ENCODE data around the gene DCTN3. TPM values are rescaled to one million over a fixed set of nuclear protein-coding genes. Genes with fewer than 3 reads are reported as not detected.

The DCTN3 gene
- total and polyA plus RNA-seq, 2 donors (not counting 3 experiments of a cell fraction or from before 2014, with no cell fraction given), result 91.0 to 170 TPM

DNA sequence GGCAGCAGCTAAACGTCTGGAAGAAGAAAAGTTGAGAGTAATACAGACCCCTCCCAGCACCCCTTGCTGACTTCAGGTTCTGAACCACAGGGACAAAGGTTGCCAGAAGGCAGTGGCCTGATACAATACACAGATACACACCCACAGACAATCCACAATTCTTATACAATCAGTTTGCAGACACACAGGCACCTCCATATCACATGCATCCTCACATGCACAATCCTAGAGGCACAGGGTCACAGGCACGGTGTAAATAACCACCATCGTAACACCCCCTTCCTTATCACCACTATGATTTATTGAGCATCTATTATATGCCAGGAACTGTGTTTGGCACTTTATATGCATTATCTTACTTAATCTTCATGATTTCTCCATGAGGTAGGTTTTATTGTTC lies 39.0 kb downstream of the DCTN3 start:
- FAIRE-seq, result no peak
- H3K4me1 ChIP-seq (ENCODE audit: control insufficient read depth, extremely low read depth, insufficient read depth, low read length), result no peaks in the 10 kb centered on the region
- BruUV-seq (replicated peaks), result no TSS peak
- H3K27ac ChIP-seq (ENCODE audit: insufficient read depth, low read depth, low read length), result no peak overlapping the region
- H3K79me2 ChIP-seq (ENCODE audit: control insufficient read depth, insufficient read depth, low read length), result no peaks in the 10 kb centered on the region
- no peak overlapping the region for H3K9ac ChIP-seq (replicated peaks; ENCODE audit: extremely low read depth, insufficient read depth, low read length)
- no peaks in the 10 kb centered on the region for H3K9me1 ChIP-seq (replicated peaks; ENCODE audit: control insufficient read depth, extremely low read depth, insufficient read depth, low read length)
- POLR2A ChIA-PET, result no interaction called here
- no peak for DNase-seq (ENCODE audit: low read depth, low spot score)
- no peak for TF ChIP-seq MYC (IDR thresholded peaks at IDR 0.05; ENCODE audit: low read depth, low read length)
- TF ChIP-seq CTCF (IDR thresholded peaks at IDR 0.05; ENCODE audit: extremely low read depth in 1 of 2, insufficient read depth in 1 of 2, low read depth in 1 of 2, low read length in 2 of 2), result no peak
- TF ChIP-seq EZH2 (IDR thresholded peaks at IDR 0.05; ENCODE audit: borderline replicate concordance, low read depth, low read length, severe bottlenecking), result no peak
- TF ChIP-seq POLR2A (IDR thresholded peaks at IDR 0.05; ENCODE audit: low read depth, low read length), result no peak
- TF ChIP-seq POLR2AphosphoS5 (IDR thresholded peaks at IDR 0.05; ENCODE audit: insufficient read depth, low read depth, low read length), result no peak
- peaks cover 73 to 75% of the 10 kb centered on the region in 2 experiments for H3K27me3 ChIP-seq (ENCODE audit: control insufficient read depth in 2 of 2, insufficient read depth in 2 of 2, low read length in 2 of 2)
- dilution Hi-C loops (cut with MboI; ENCODE audit: extremely low pct_ligation_motif_present, low sequenced_read_pairs) (no loop called here), intact Hi-C loops (cut with micrococcal nuclease) (no loop called here)
- H3K9me3 ChIP-seq (replicated peaks; ENCODE audit: control insufficient read depth, insufficient read depth, low read length), result no peaks in the 10 kb centered on the region
- H3K36me3 ChIP-seq (ENCODE audit: control insufficient read depth in 2 of 2, extremely low read depth in 1 of 2, insufficient read depth in 2 of 2, low read length in 2 of 2), result no peaks in the 10 kb centered on the region
- H4K20me1 ChIP-seq (replicated peaks; ENCODE audit: control insufficient read depth, extremely low read depth, insufficient read depth, low read length), result no peaks in the 10 kb centered on the region
- CTCF ChIA-PET, result interaction anchor here (2.0 to 8.5 kb wide), 5 partner anchors 11 to 177 kb away, joined by 7 to 106 read pairs (median 13); no protein-coding TSS in a partner anchor
- no peak overlapping the region for H3K4me2 ChIP-seq (ENCODE audit: insufficient read depth, low read length)
- no peak overlapping the region for H3K4me3 ChIP-seq (replicated peaks in 1 of 3; ENCODE audit: insufficient read depth in 1 of 3, low read depth in 1 of 3, low read length in 3 of 3)
- no peak overlapping the region for H2AFZ ChIP-seq (ENCODE audit: low read depth, low read length)

DNA sequence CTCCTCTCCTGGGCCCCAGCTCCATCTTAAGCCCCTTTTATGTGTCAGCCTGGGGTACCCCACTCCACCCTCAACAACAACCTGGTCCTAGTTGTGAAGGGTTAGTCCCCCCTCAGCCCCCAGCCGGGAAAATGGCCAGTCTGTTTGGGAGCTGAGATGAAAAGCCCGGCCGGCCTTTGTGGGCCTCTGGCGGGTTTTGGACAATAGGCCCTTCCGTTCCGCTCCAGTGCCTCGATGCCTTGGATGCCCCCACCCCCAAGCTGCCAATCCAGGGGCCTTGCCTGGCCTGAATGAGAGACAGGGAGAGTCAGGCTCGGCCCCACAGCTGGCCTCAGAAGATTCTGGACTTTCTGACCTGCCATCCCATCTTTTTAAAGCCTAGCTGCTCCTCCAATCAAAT lies 39.9 kb downstream of the DCTN3 start:
- H3K9ac ChIP-seq (replicated peaks; ENCODE audit: extremely low read depth, insufficient read depth, low read length), result no peak overlapping the region
- no peaks in the 10 kb centered on the region for H4K20me1 ChIP-seq (replicated peaks; ENCODE audit: control insufficient read depth, extremely low read depth, insufficient read depth, low read length)
- no peaks in the 10 kb centered on the region for H3K9me1 ChIP-seq (replicated peaks; ENCODE audit: control insufficient read depth, extremely low read depth, insufficient read depth, low read length)
- no peaks in the 10 kb centered on the region for H3K36me3 ChIP-seq (ENCODE audit: control insufficient read depth in 2 of 2, extremely low read depth in 1 of 2, insufficient read depth in 2 of 2, low read length in 2 of 2)
- dilution Hi-C loops (cut with MboI; ENCODE audit: extremely low pct_ligation_motif_present, low sequenced_read_pairs), result no loop called here
- no peak for TF ChIP-seq GATA2 (IDR thresholded peaks at IDR 0.05; ENCODE audit: insufficient read depth, insufficient read length, low read depth, low read length)
- TF ChIP-seq POLR2A (IDR thresholded peaks at IDR 0.05; ENCODE audit: low read depth, low read length), result no peak
- TF ChIP-seq JUN (IDR thresholded peaks at IDR 0.05; ENCODE audit: borderline replicate concordance, insufficient read depth, insufficient read length, low read depth), result no peak
- TF ChIP-seq EZH2 (IDR thresholded peaks at IDR 0.05; ENCODE audit: borderline replicate concordance, low read depth, low read length, severe bottlenecking), result no peak
- no peak for TF ChIP-seq CTCF (IDR thresholded peaks at IDR 0.05; ENCODE audit: extremely low read depth in 1 of 2, insufficient read depth in 1 of 2, low read depth in 1 of 2, low read length in 2 of 2)
- TF ChIP-seq POLR2AphosphoS5 (IDR thresholded peaks at IDR 0.05; ENCODE audit: insufficient read depth, low read depth, low read length), result no peak
- no peak for TF ChIP-seq MAX (IDR thresholded peaks at IDR 0.05; ENCODE audit: insufficient read depth, insufficient read length)
- TF ChIP-seq MYC (IDR thresholded peaks at IDR 0.05; ENCODE audit: low read depth, low read length), result no peak
- no peak for TF ChIP-seq FOS (IDR thresholded peaks at IDR 0.05; ENCODE audit: borderline replicate concordance, insufficient read depth, low read length)
- no peak overlapping the region for H3K4me2 ChIP-seq (ENCODE audit: insufficient read depth, low read length)
- no peak for DNase-seq (ENCODE audit: low read depth, low spot score)
- H3K79me2 ChIP-seq (ENCODE audit: control insufficient read depth, insufficient read depth, low read length), result no peaks in the 10 kb centered on the region
- H3K4me3 ChIP-seq (replicated peaks in 1 of 3; ENCODE audit: insufficient read depth in 1 of 3, low read depth in 1 of 3, low read length in 3 of 3), result no peak overlapping the region
- no peaks in the 10 kb centered on the region for H3K4me1 ChIP-seq (ENCODE audit: control insufficient read depth, extremely low read depth, insufficient read depth, low read length)
- ChIA-PET CTCF (interaction anchor here (0.9 to 8.5 kb wide), 7 partner anchors 12 to 176 kb away, joined by 3 to 106 read pairs (median 5); no protein-coding TSS in a partner anchor), POLR2A (no interaction called here)
- FAIRE-seq, result no peak
- no peak overlapping the region for H2AFZ ChIP-seq (ENCODE audit: low read depth, low read length)
- H3K9me3 ChIP-seq (replicated peaks; ENCODE audit: control insufficient read depth, insufficient read depth, low read length), result no peaks in the 10 kb centered on the region
- intact Hi-C loops (cut with micrococcal nuclease), result no loop called here
- BruUV-seq (replicated peaks), result no TSS peak
- H3K27me3 ChIP-seq (ENCODE audit: control insufficient read depth in 2 of 2, insufficient read depth in 2 of 2, low read length in 2 of 2), result peaks cover 68 to 72% of the 10 kb centered on the region in 2 experiments
- no peak overlapping the region for H3K27ac ChIP-seq (ENCODE audit: insufficient read depth, low read depth, low read length)
